Measurements from ENCODE around the gene PIP5KL1.

PIP5KL1 gene

DNA sequence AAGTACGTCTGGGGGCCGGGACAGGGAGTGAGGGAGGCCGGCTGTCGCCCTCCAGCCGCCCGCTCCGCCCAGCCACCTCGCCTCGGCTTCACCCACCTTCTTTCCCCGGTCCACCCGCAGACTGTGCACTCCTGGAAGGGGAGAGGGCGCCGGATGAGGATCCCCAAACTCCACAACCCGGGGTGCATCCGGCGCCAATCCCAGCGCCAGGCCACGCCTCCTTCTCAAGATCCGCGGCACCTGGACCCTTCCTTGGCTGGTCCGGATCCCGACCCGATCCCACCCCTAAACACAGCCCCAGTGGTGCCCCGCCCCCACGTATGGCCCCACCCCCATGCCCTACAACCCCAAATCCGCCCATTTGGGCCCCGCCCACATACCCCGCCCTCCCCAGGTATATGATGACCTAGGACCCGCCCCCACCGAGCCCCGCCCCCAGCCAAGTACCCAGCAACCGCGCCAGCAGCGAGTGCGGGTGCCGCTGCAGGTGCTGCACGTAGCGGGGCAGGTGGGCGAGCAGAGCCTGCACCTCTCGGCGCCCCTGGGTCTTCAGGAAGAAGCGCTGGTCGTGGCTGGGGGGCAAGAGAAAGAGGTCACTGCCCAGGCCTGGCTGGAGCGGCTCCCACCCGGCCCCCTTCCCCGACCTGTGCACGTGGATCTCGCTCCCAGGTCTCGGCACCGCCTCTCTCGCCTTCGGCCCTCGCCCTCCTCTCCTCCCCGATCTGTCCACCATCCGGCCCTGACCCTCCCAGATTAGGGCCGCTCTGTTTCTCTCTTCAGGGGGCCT lies 3.2 kb downstream of the PIP5KL1 start:
- Histone ChIP-seq H3K36me3 (ENCODE audit: insufficient read depth) (no peaks in the 10 kb centered on the region), H3K27me3 (ENCODE audit: insufficient read depth, low read depth) (no peaks in the 10 kb centered on the region), H3K79me2 (ENCODE audit: insufficient read depth, low read depth) (no peaks in the 10 kb centered on the region), H3K4me2 (peak overlapping the region; percentile 96), H3K4me1 (ENCODE audit: low read depth, poor library complexity, severe bottlenecking) (peaks cover 52% of the 10 kb centered on the region), H4K20me1 (ENCODE audit: insufficient read depth) (no peaks in the 10 kb centered on the region), H3K4me3 (IDR thresholded peaks at IDR 0.05; ENCODE audit: insufficient read depth, low read depth, low read length) (no peak overlapping the region), H3K27ac (peak overlapping the region; percentile 83), H3K9ac (peak overlapping the region; percentile 50), H2AFZ (ENCODE audit: low read depth) (no peak overlapping the region)
- TF ChIP-seq, protein P1, sequence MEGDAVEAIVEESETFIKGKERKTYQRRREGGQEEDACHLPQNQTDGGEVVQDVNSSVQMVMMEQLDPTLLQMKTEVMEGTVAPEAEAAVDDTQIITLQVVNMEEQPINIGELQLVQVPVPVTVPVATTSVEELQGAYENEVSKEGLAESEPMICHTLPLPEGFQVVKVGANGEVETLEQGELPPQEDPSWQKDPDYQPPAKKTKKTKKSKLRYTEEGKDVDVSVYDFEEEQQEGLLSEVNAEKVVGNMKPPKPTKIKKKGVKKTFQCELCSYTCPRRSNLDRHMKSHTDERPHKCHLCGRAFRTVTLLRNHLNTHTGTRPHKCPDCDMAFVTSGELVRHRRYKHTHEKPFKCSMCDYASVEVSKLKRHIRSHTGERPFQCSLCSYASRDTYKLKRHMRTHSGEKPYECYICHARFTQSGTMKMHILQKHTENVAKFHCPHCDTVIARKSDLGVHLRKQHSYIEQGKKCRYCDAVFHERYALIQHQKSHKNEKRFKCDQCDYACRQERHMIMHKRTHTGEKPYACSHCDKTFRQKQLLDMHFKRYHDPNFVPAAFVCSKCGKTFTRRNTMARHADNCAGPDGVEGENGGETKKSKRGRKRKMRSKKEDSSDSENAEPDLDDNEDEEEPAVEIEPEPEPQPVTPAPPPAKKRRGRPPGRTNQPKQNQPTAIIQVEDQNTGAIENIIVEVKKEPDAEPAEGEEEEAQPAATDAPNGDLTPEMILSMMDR (conservative IDR thresholded peaks at IDR 0.05; ENCODE audit: low read depth, low read length) = no peak

DNA sequence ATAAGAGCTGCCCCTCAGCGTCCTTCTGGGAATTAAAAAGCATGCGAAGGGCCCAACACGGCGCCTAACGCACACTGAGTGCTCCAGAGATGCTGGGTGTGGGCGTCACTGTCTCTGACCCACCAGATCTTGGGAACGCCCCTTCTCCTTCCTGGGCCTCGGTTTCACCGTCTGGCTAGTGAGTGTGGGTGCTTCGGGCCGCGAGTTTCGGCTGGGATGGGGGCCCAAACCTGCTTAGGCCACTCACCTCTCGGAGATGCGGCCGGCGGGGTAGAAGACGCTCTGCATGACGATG lies 3.7 kb downstream of the PIP5KL1 start:
- TF ChIP-seq, protein P1 (conservative IDR thresholded peaks at IDR 0.05; ENCODE audit: low read depth, low read length) = no peak
- no peaks in the 10 kb centered on the region for H3K27me3 ChIP-seq (ENCODE audit: insufficient read depth, low read depth)
- no peaks in the 10 kb centered on the region for H3K36me3 ChIP-seq (ENCODE audit: insufficient read depth)
- H3K4me2 ChIP-seq = no peak overlapping the region; the same call in 1 of the 2 replicates
- H2AFZ ChIP-seq (ENCODE audit: low read depth) = no peak overlapping the region
- no peak overlapping the region for H3K4me3 ChIP-seq (IDR thresholded peaks at IDR 0.05; ENCODE audit: insufficient read depth, low read depth, low read length)
- no peaks in the 10 kb centered on the region for H4K20me1 ChIP-seq (ENCODE audit: insufficient read depth)
- no peak overlapping the region for H3K9ac ChIP-seq
- H3K79me2 ChIP-seq (ENCODE audit: insufficient read depth, low read depth) = no peaks in the 10 kb centered on the region
- no peak overlapping the region for H3K27ac ChIP-seq
- H3K4me1 ChIP-seq (ENCODE audit: low read depth, poor library complexity, severe bottlenecking) = peaks cover 48% of the 10 kb centered on the region

DNA sequence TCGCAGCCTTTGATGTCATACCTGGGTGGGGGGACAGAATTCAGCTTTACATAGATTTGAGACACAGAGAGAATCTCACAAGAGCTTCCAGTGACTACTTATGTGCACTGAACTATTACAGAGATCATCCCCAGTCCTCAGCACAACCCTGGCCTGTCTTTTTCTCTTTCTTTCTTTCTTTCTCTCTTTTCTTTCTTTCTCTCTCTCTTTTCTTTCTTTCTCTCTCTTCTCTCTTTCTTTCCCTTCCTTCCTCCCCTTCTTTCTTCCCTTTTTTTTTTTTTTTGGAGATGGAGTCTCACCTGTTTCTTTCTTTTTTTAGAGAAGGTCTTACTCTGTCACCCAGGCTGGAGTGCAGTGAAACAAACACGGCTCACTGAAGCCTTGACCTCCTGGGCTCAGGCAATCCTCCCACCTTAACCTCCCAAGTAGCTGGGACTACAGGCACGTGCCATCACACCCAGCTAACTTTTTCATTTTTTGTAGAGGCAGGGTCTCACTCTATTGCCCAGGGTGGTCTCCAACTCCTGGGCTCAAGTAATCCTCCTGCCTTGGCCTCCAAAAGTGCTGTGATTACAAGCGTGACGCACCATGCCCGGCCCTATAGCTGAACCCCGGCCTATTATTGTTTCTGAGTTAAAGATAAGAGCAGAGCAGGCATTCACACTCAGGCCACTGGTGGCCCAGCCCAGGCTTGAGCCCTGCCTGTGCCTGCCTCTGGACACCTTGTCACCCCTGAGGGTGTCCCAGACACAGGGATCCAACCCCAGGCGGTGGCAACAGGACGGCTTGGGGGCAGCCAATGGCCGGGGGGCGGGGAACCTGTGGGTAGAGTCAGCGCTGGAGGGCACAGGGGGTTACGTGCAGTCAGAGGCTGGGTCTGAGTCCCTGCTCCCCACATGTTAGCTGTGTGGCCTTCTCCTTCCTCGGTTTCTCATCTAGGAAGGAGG lies 4.3 kb downstream of the PIP5KL1 start:
- H4K20me1 ChIP-seq (ENCODE audit: insufficient read depth) = no peaks in the 10 kb centered on the region
- H3K4me1 ChIP-seq (ENCODE audit: low read depth, poor library complexity, severe bottlenecking) = peaks cover 48% of the 10 kb centered on the region
- no peak overlapping the region for H3K4me3 ChIP-seq (IDR thresholded peaks at IDR 0.05; ENCODE audit: insufficient read depth, low read depth, low read length)
- H3K4me2 ChIP-seq = no peak overlapping the region
- H3K79me2 ChIP-seq (ENCODE audit: insufficient read depth, low read depth) = no peaks in the 10 kb centered on the region
- no peak overlapping the region for H3K9ac ChIP-seq
- H2AFZ ChIP-seq (ENCODE audit: low read depth) = no peak overlapping the region
- H3K27me3 ChIP-seq (ENCODE audit: insufficient read depth, low read depth) = no peaks in the 10 kb centered on the region
- no peaks in the 10 kb centered on the region for H3K36me3 ChIP-seq (ENCODE audit: insufficient read depth)
- TF ChIP-seq, protein P1 (conservative IDR thresholded peaks at IDR 0.05; ENCODE audit: low read depth, low read length) = no peak
- no peak overlapping the region; the same call in 1 of the 2 replicates for H3K27ac ChIP-seq

DNA sequence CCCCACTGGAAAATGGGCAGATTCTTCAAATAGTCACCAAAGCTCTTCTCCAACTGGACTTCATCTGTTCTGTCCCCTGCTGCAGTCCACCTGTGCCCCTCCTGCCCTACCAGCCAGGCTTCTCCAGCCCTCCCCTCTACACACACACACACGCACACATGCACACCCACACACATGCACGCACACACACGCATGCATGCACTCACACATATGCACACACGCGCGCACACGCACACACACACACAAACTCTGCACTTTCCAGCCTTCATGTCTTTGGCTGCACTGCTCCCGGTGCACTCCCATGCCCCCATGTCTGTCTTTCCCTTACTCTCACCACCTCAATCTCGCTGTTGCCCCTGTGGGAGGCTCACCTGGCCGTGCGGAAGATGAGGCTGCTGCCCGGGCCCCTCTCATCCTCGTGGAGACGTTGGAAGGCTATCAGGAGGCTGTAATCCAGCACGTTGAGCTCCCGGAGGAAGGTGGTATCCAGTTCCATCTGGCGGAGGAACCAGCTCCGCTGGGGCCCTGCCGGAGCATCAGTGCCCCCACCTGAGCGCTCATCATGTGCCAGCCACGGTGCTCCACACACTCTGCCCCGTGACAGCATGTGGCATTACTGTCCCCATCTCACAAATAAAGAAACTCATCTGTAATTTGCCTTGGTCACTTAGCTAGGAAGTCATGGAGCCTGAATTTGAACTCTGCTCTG lies 5.7 kb downstream of the PIP5KL1 start:
- H3K79me2 ChIP-seq (ENCODE audit: insufficient read depth, low read depth) = no peaks in the 10 kb centered on the region
- H3K27ac ChIP-seq = no peak overlapping the region
- H3K27me3 ChIP-seq (ENCODE audit: insufficient read depth, low read depth) = no peaks in the 10 kb centered on the region
- H3K4me2 ChIP-seq = no peak overlapping the region
- no peaks in the 10 kb centered on the region for H3K36me3 ChIP-seq (ENCODE audit: insufficient read depth)
- TF ChIP-seq, protein P1 (conservative IDR thresholded peaks at IDR 0.05; ENCODE audit: low read depth, low read length) = no peak
- no peak overlapping the region for H3K4me3 ChIP-seq (IDR thresholded peaks at IDR 0.05; ENCODE audit: insufficient read depth, low read depth, low read length)
- no peak overlapping the region for H3K9ac ChIP-seq
- H4K20me1 ChIP-seq (ENCODE audit: insufficient read depth) = no peaks in the 10 kb centered on the region
- no peak overlapping the region for H2AFZ ChIP-seq (ENCODE audit: low read depth)
- H3K4me1 ChIP-seq (ENCODE audit: low read depth, poor library complexity, severe bottlenecking) = peaks cover 52% of the 10 kb centered on the region
